ENCODE data around the gene PHAF1. TPM values are rescaled to one million over a fixed set of nuclear protein-coding genes. Genes with fewer than 3 reads are reported as not detected.

The PHAF1 gene
- total and polyA plus RNA-seq, 2 of the 8 experiments (the other 6 are each of a cell fraction or from before 2014, with no cell fraction given): 18.6 to 26.4 TPM

DNA sequence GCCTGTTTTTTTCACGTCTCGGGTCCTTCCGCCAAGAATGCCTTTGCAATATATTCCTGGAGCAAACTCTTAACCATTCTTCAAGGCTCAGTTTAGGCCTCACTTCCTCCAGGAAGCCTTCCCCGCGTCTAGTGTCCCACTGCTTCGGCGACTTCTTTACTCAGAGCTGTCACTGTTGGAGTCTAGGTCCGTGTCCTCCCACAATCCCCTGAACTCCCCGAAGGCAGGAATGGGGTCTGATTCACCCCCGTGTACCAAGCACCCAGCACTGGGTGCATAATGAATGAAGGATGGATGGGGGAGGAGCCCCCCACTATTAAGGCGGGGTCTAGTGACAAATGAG, 73.5 kb downstream of the PHAF1 start:
- H2AFZ ChIP-seq (ENCODE audit: low read length): no peak overlapping the region
- H3K79me2 ChIP-seq (ENCODE audit: control insufficient read depth in 1 of 2, insufficient read depth in 2 of 2, low read length in 2 of 2): peaks cover 0 to 5% of the 10 kb centered on the region in 2 experiments; a peak in 1 of 4 replicates
- FAIRE-seq: no peak
- peaks cover 2 to 24% of the 10 kb centered on the region in 2 experiments for H4K20me1 ChIP-seq (replicated peaks in 1 of 2; ENCODE audit: control insufficient read depth in 1 of 2, insufficient read depth in 2 of 2, low read length in 2 of 2)
- peak overlapping the region; percentile 73 to 90 (median 85) for H3K4me3 ChIP-seq (ENCODE audit: extremely low read depth in 1 of 4, insufficient read depth in 2 of 4, low read depth in 3 of 4, low read length in 4 of 4)
- no peak overlapping the region for H3K23ac ChIP-seq (ENCODE audit: insufficient read length)
- no peak overlapping the region for H3K14ac ChIP-seq (ENCODE audit: insufficient read length)
- H2AK5ac ChIP-seq (ENCODE audit: low read depth, low read length): no peak overlapping the region
- 7% methylated on average over 11 of the region's 11 CpGs; no CpG with 5 or more reads in 1 of the 2 experiments for WGBS, 2 experiments (ENCODE audit: extremely low coverage in 1 of 2, insufficient coverage in 1 of 2, insufficient read length in 1 of 2, insufficient replicate concordance in 2 of 2, low coverage in 1 of 2, low lambda C conversion rate in 2 of 2, missing lambda C conversion rate in 1 of 2)
- H3K4me1 ChIP-seq (replicated peaks in 1 of 4; ENCODE audit: control insufficient read depth in 3 of 4, insufficient read depth in 4 of 4, low read length in 3 of 4): peaks cover 0 to 21% (median 16%) of the 10 kb centered on the region in 4 experiments; a peak in 5 of 7 replicates
- no peak overlapping the region for H4K5ac ChIP-seq (ENCODE audit: insufficient read length, low read depth, low read length)
- TF ChIP-seq SAP30 (IDR thresholded peaks at IDR 0.05; ENCODE audit: insufficient read depth, insufficient replicate concordance, low read length) (no peak), SIN3A (conservative IDR thresholded peaks at IDR 0.05 in 1 of 2, IDR thresholded peaks at IDR 0.05 in 1 of 2; ENCODE audit: low read depth in 1 of 2, low read length in 2 of 2) (0 out of 4 replicates have a peak, but pooled peaks of 1 of the 2 experiments have one; percentile 37), JUND (IDR thresholded peaks at IDR 0.05; ENCODE audit: low read length) (no peak), SRF (IDR thresholded peaks at IDR 0.05; ENCODE audit: low read depth, low read length) (no peak), KDM1A (IDR thresholded peaks at IDR 0.05; ENCODE audit: borderline replicate concordance, low read length) (peak; percentile 30; the same call in 1 of the 2 replicates), EGR1 (IDR thresholded peaks at IDR 0.05; ENCODE audit: borderline replicate concordance, low read depth, low read length) (no peak)
- H2BK5ac ChIP-seq (ENCODE audit: low read depth, low read length): no peak overlapping the region
- no peak overlapping the region for H2BK12ac ChIP-seq (ENCODE audit: low read depth, low read length)
- H2BK120ac ChIP-seq (replicated peaks; ENCODE audit: low read depth, low read length): no peak overlapping the region
- H3K4ac ChIP-seq (replicated peaks; ENCODE audit: insufficient read length, low read depth, low read length): no peak overlapping the region
- peak overlapping the region; percentile 67 to 92 for H3K4me2 ChIP-seq (ENCODE audit: insufficient read depth in 1 of 2, low read depth in 2 of 2, low read length in 2 of 2)
- CTCF ChIA-PET (ENCODE audit: partially characterized antibody): interaction anchor here (1.0 to 9.3 kb wide), 9 partner anchors 10 to 231 kb away, joined by 3 to 151 read pairs (median 5); partner anchors contain the start of genes CES3, ELMO3, FBXL8 and HSF4
- H3K23me2 ChIP-seq (ENCODE audit: low read depth, low read length): peaks cover 15% of the 10 kb centered on the region; the same call in 1 of the 2 replicates
- H3K56ac ChIP-seq (replicated peaks; ENCODE audit: insufficient read length, low read depth, low read length): no peak overlapping the region
- no peaks in the 10 kb centered on the region; a peak in 1 of 8 replicates for H3K36me3 ChIP-seq (ENCODE audit: control insufficient read depth in 2 of 4, insufficient read depth in 4 of 4, low read length in 3 of 4)
- no peak overlapping the region; the same call in 1 of the 2 replicates for H4K8ac ChIP-seq (ENCODE audit: extremely low read depth, insufficient read depth, low read length)
- H3K27ac ChIP-seq (ENCODE audit: low read depth, low read length): no peak overlapping the region
- DNase-seq (ENCODE audit: low read depth in 1 of 2, low spot score in 2 of 2): no peak
- POLR2A ChIA-PET (ENCODE audit: partially characterized antibody): interaction anchor here (1.3 to 4.0 kb wide), 5 partner anchors 9 to 32 kb away, joined by 4 to 19 read pairs (median 12); partner anchors contain the start of genes B3GNT9 and HSF4
- no peak overlapping the region for H3K18ac ChIP-seq (ENCODE audit: extremely low read depth, low read length)
- H2BK20ac ChIP-seq (ENCODE audit: low read length): no peak overlapping the region
- H3K9me3 ChIP-seq (ENCODE audit: insufficient read depth in 2 of 2, low read depth in 1 of 2, low read length in 1 of 2): no peaks in the 10 kb centered on the region
- peak overlapping the region in 1 of 4 experiments; percentile 96; a peak in 2 of 7 replicates for H3K9ac ChIP-seq (replicated peaks in 1 of 4; ENCODE audit: extremely low read depth in 1 of 4, low read depth in 3 of 4, low read length in 3 of 4)
- peaks cover 8 to 37% (median 23%) of the 10 kb centered on the region in 4 experiments for H3K27me3 ChIP-seq (replicated peaks in 1 of 4; ENCODE audit: control insufficient read depth in 3 of 4, extremely low read depth in 1 of 4, insufficient read depth in 3 of 4, low read length in 3 of 4)
- H4K91ac ChIP-seq (replicated peaks; ENCODE audit: insufficient read length, low read length): no peak overlapping the region
- no peaks in the 10 kb centered on the region for H3K79me1 ChIP-seq (ENCODE audit: low read depth, low read length)
- H2BK15ac ChIP-seq (ENCODE audit: low read length): no peak overlapping the region; the same call in 1 of the 2 replicates

All from H1 (cell line).